IMR-90 (cell line): ENCODE results near the gene PPP1R16B. TPM values are rescaled to one million over a fixed set of nuclear protein-coding genes. Genes with fewer than 3 reads are reported as not detected.

Experiments used
- ATAC-seq: fragments of 200-7000 bp; cut with Tn5 transposase; 2 replicates; pipeline ENCODE4 v1.9.1; 2020; ENCODE audit warnings: low read depth, mild to moderate bottlenecking, moderate library complexity
- BruUV-seq: library from RNA; stranded (reverse); fragments of 400-500 nt; replicated peaks from 2 replicates; lab custom pipeline; 2021; lab: Mats Ljungman, UMichigan
- CTCF ChIA-PET: fragments of 300-600 bp; formaldehyde crosslinking; extraction: SDS; loops from one replicate; lab custom pipeline; 2021; ENCODE audit warnings: antibody characterized with exemption; lab: Yijun Ruan, JAX
- POLR2A ChIA-PET: fragments of 300-600 bp; sonication (Branson Sonifier 250); formaldehyde crosslinking; loops from one replicate; lab custom pipeline; 2022; ENCODE audit warnings: antibody characterized with exemption; ENCODE audit not compliant: unreplicated experiment; lab: Charles Lee
- DNase-seq: peaks from one replicate; pipeline ENCODE4 v3.0.0; 2013
- H2AFZ ChIP-seq: replicated peaks from 2 replicates; pipeline ENCODE3; 2013; ENCODE audit warnings: low read length, mild to moderate bottlenecking; ENCODE audit not compliant: poor library complexity
- H2AK5ac ChIP-seq: 2 replicates; pipeline ENCODE4 v1.6.1; 2013; ENCODE audit warnings: low read depth, low read length, inconsistent platforms
- H2AK9ac ChIP-seq: replicated peaks from 2 replicates; pipeline ENCODE3; 2013; ENCODE audit warnings: mild to moderate bottlenecking, low read depth, low read length, moderate library complexity; ENCODE audit not compliant: poor library complexity
- H2BK120ac ChIP-seq: 2 replicates; pipeline ENCODE4 v1.6.1; 2013; ENCODE audit warnings: low read depth, low read length, inconsistent platforms
- H2BK15ac ChIP-seq: 3 replicates; pipeline ENCODE4 v1.6.1; 2013; ENCODE audit warnings: low read depth, low read length, inconsistent platforms
- H2BK20ac ChIP-seq: 2 replicates; pipeline ENCODE4 v1.6.1; 2013; ENCODE audit warnings: low read depth, mild to moderate bottlenecking, inconsistent platforms, low read length, moderate library complexity
- H2BK5ac ChIP-seq: 2 replicates; pipeline ENCODE4 v1.6.1; 2013; ENCODE audit warnings: mild to moderate bottlenecking, low read depth, low read length, inconsistent platforms; ENCODE audit not compliant: poor library complexity, severe bottlenecking
- H3K14ac ChIP-seq: replicated peaks from 2 replicates; pipeline ENCODE4 v1.6.1; 2013; ENCODE audit warnings: low read depth, low read length, inconsistent platforms
- H3K18ac ChIP-seq: 2 replicates; pipeline ENCODE4 v1.6.1; 2013; ENCODE audit warnings: low read depth, low read length, control low read depth
- H3K23ac ChIP-seq: 2 replicates; pipeline ENCODE4 v1.6.1; 2013; ENCODE audit warnings: low read depth, low read length, inconsistent platforms
- H3K27ac ChIP-seq: 2 replicates; pipeline ENCODE4 v1.5.1; 2013; ENCODE audit warnings: mild to moderate bottlenecking, control low read depth, low read length; ENCODE audit not compliant: insufficient read depth
- H3K27me3 ChIP-seq: 2 replicates; pipeline ENCODE4 v1.6.1; 2013; ENCODE audit warnings: low read length; ENCODE audit not compliant: control insufficient read depth, insufficient read depth
- H3K36me3 ChIP-seq: 2 replicates; pipeline ENCODE4 v1.6.1; 2013; ENCODE audit warnings: low read length, mixed read lengths; ENCODE audit not compliant: control insufficient read depth, insufficient read depth
- H3K4ac ChIP-seq: 2 replicates; pipeline ENCODE4 v1.6.1; 2013; ENCODE audit warnings: low read depth, low read length, inconsistent platforms
- H3K4me1 ChIP-seq: 2 replicates; pipeline ENCODE4 v1.6.1; 2013; ENCODE audit warnings: low read length, mixed read lengths; ENCODE audit not compliant: control insufficient read depth, insufficient read depth
- H3K4me2 ChIP-seq: 2 replicates; pipeline ENCODE4 v1.6.1; 2013; ENCODE audit warnings: low read depth, mild to moderate bottlenecking, control low read depth, low read length, moderate library complexity
- H3K4me3 ChIP-seq: 2 replicates; pipeline ENCODE4 v1.5.1; 2013; ENCODE audit warnings: low read depth, mild to moderate bottlenecking, control low read depth, low read length, moderate library complexity; ENCODE audit not compliant: insufficient read depth
- H3K56ac ChIP-seq: 2 replicates; pipeline ENCODE4 v1.6.1; 2013; ENCODE audit warnings: low read length, inconsistent platforms; ENCODE audit not compliant: insufficient read depth; ENCODE audit errors: extremely low read depth
- H3K79me1 ChIP-seq, 2 experiments: 2 replicates each; pipeline ENCODE4 v1.6.1; 2013; ENCODE audit warnings: low read length in 2 of 2, inconsistent platforms in 1 of 2, low read depth in 1 of 2
- H3K9ac ChIP-seq: 2 replicates; pipeline ENCODE4 v1.6.1; 2013; ENCODE audit warnings: low read depth, low read length, control low read depth
- H3K9me1 ChIP-seq: 2 replicates; pipeline ENCODE4 v1.6.1; 2013; ENCODE audit warnings: low read length, inconsistent platforms; ENCODE audit not compliant: insufficient read depth
- H3K9me3 ChIP-seq: 2 replicates; pipeline ENCODE4 v1.6.1; 2013; ENCODE audit warnings: low read length; ENCODE audit not compliant: control insufficient read depth, insufficient read depth
- H4K20me1 ChIP-seq: 2 replicates; pipeline ENCODE4 v1.6.1; 2013; ENCODE audit warnings: low read length, inconsistent platforms; ENCODE audit not compliant: insufficient read depth
- H4K5ac ChIP-seq: 2 replicates; pipeline ENCODE4 v1.6.1; 2013; ENCODE audit warnings: mild to moderate bottlenecking, low read depth, low read length, control low read depth
- H4K8ac ChIP-seq, 2 experiments: 2 replicates each; pipeline ENCODE4 v1.6.1; 2013; ENCODE audit warnings: low read depth in 2 of 2, low read length in 2 of 2, control low read depth in 1 of 2, inconsistent platforms in 1 of 2
- H4K91ac ChIP-seq: 2 replicates; pipeline ENCODE4 v1.6.1; 2013; ENCODE audit warnings: low read depth, low read length, inconsistent platforms; ENCODE audit not compliant: insufficient read depth
- CHD1 ChIP-seq: IDR thresholded peaks from 2 replicates; pipeline ENCODE4 v1.6.1; 2012; ENCODE audit warnings: low read depth, low read length, improper control_type of control experiment
- ELK1 ChIP-seq: fragments of 150-350 bp; IDR thresholded peaks from 2 replicates; pipeline ENCODE4 v1.6.1; 2016; ENCODE audit warnings: low read depth, mild to moderate bottlenecking, low read length, moderate library complexity, borderline replicate concordance
- MAFK ChIP-seq: IDR thresholded peaks from 2 replicates; pipeline ENCODE4 v1.6.1; 2012; ENCODE audit warnings: low read depth, low read length, improper control_type of control experiment
- MXI1 ChIP-seq: IDR thresholded peaks from 2 replicates; pipeline ENCODE4 v1.6.1; 2012; ENCODE audit warnings: low read depth, mild to moderate bottlenecking, low read length, moderate library complexity, borderline replicate concordance
- POLR2A ChIP-seq: IDR thresholded peaks from 2 replicates; pipeline ENCODE4 v1.6.1; 2012; ENCODE audit warnings: mild to moderate bottlenecking, low read depth, low read length
- RCOR1 ChIP-seq: IDR thresholded peaks from 2 replicates; pipeline ENCODE4 v1.6.1; 2012; ENCODE audit warnings: mild to moderate bottlenecking, low read length, improper control_type of control experiment; ENCODE audit not compliant: insufficient replicate concordance
- WGBS, 2 experiments: methylation state at CpG; one replicate each; pipeline versions ENCODE4 v1.1.5 to v1.1.7; 2013; ENCODE audit warnings: missing lambda C conversion rate in 2 of 2; ENCODE audit not compliant: insufficient read length in 1 of 2; ENCODE audit errors: extremely low coverage in 2 of 2; 5-methylcytosine and 5-hydroxymethylcytosine counted together
- dilution Hi-C: fragments of 300-500 bp; cut with HindIII; formaldehyde crosslinking; loops from one replicate; pipeline ENCODE4 v1.14.3; 2018; ENCODE audit warnings: low sequenced_read_pairs; ENCODE audit not compliant: unreplicated experiment
- in situ Hi-C: fragments of 300-500 bp; cut with MboI; formaldehyde crosslinking; loops from 3 replicates; pipeline ENCODE4 v1.14.3; 2019; ENCODE audit warnings: low sequenced_read_pairs, inconsistent platforms, mixed read lengths
- intact Hi-C: fragments of 100-400 bp; cut with micrococcal nuclease; formaldehyde crosslinking; loops from 2 replicates; pipeline ENCODE4 v1.10.0; 2022
- polyA plus RNA-seq, 3 experiments: library from polyadenylated mRNA; depleted of rRNA; stranded (reverse); fragments of >200 nt; gene quantifications; 2 replicates each; pipeline ENCODE4 v1.2.3, GENCODE V29; 2012; ENCODE audit warnings: low replicate concordance in 1 of 3
- total RNA-seq: library from RNA; depleted of rRNA; stranded (reverse); fragments of >200 nt; gene quantifications from 2 replicates; pipeline ENCODE4 v1.2.3, GENCODE V29; 2012

Gene PPP1R16B
- total and polyA plus RNA-seq, 2 of the 4 experiments (the other 2 are of a cell fraction) = not detected

GRCh38 chr20:38961530-38962043 lies 156.1 kb downstream of the PPP1R16B start:
- ChIA-PET POLR2A (interaction anchor here (0.9 kb wide), 1 partner anchor 9 kb away, joined by 3 read pairs; no protein-coding TSS in a partner anchor), CTCF (interaction anchor here (0.9 to 1.3 kb wide), 2 partner anchors 9 to 35 kb away, joined by 3 to 4 read pairs; partner anchors contain the start of gene FAM83D)
- no TSS peak for BruUV-seq
- 0 out of 2 replicates have a peak, but pooled peaks cover 2% of the 10 kb centered on the region for H3K4me1 ChIP-seq
- in situ Hi-C loops = no loop called here
- peak overlapping the region; percentile 93 for H3K4me2 ChIP-seq
- H4K5ac ChIP-seq = peak overlapping the region; percentile 93
- H4K91ac ChIP-seq = peak overlapping the region; percentile 69
- no peak for TF ChIP-seq ELK1
- no peak for TF ChIP-seq RCOR1
- no peak for TF ChIP-seq CHD1
- no peak for TF ChIP-seq MXI1
- no peak for TF ChIP-seq MAFK
- no peak for TF ChIP-seq POLR2A
- no peak overlapping the region for H2BK20ac ChIP-seq
- peak overlapping the region; percentile 84 for H2AK5ac ChIP-seq
- H2AFZ ChIP-seq = peak overlapping the region; percentile 99
- H3K27ac ChIP-seq = peak overlapping the region; percentile 76
- 3% methylated on average over 9 of the region's 16 CpGs; no CpG with 5 or more reads in 1 of the 2 experiments for WGBS, 2 experiments
- H4K20me1 ChIP-seq = no peaks in the 10 kb centered on the region
- no peaks in the 10 kb centered on the region for H3K9me1 ChIP-seq
- peak overlapping the region; percentile 97 for H3K14ac ChIP-seq
- intact Hi-C loops = loop anchor here (1.0 kb wide), 2 partner anchors 35 to 87 kb away; partner anchors contain the start of gene FAM83D
- H3K4ac ChIP-seq = peak overlapping the region; percentile 81
- H3K23ac ChIP-seq = peak overlapping the region; percentile 94
- ATAC-seq (no peak), DNase-seq (no peak)
- no peak overlapping the region for H2BK15ac ChIP-seq
- H4K8ac ChIP-seq = peak overlapping the region; percentile 90 to 96
- no peaks in the 10 kb centered on the region for H3K36me3 ChIP-seq
- H2BK120ac ChIP-seq = peak overlapping the region; percentile 67
- H2BK5ac ChIP-seq = peak overlapping the region; percentile 69
- H2AK9ac ChIP-seq = peak overlapping the region; percentile 83
- peaks cover 21 to 28% of the 10 kb centered on the region in 2 experiments for H3K79me1 ChIP-seq
- peak overlapping the region; percentile 77 for H3K9ac ChIP-seq
- H3K4me3 ChIP-seq = peak overlapping the region; percentile 90
- no peak overlapping the region for H3K18ac ChIP-seq
- dilution Hi-C loops = no loop called here
- peak overlapping the region; percentile 55 for H3K56ac ChIP-seq
- H3K27me3 ChIP-seq = no peaks in the 10 kb centered on the region
- no peaks in the 10 kb centered on the region for H3K9me3 ChIP-seq
